Parietal lobe (tissue), 2 donors: ENCODE data around the gene SLC39A11. TPM values are rescaled to one million over a fixed set of nuclear protein-coding genes. Genes with fewer than 3 reads are reported as not detected.

Experiments used
- small RNA-seq: library from RNA; depleted of rRNA; stranded (forward); fragments of <200 nt; gene quantifications from one replicate; pipeline ENCODE3, GENCODE V24; 2014; ENCODE audit warnings: low replicate concordance
- total RNA-seq: library from RNA; depleted of rRNA; stranded (reverse); fragments of >200 nt; gene quantifications from one replicate; pipeline ENCODE4 v1.2.3, GENCODE V29; 2014

The SLC39A11 gene, protein sequence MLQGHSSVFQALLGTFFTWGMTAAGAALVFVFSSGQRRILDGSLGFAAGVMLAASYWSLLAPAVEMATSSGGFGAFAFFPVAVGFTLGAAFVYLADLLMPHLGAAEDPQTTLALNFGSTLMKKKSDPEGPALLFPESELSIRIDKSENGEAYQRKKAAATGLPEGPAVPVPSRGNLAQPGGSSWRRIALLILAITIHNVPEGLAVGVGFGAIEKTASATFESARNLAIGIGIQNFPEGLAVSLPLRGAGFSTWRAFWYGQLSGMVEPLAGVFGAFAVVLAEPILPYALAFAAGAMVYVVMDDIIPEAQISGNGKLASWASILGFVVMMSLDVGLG
- 11.0 TPM for total RNA-seq

GRCh38 chr17:73092523-73093135 is at the start of gene SLC39A11:
SLC39A11 (minus strand) TSS chr17:73092688; CDS start chr17:73088764, 3,924 bp downstream.

Small RNAs within 50 kb of the gene (small RNA-seq; reads per million reads assigned to genes)
- not detected for gene RF00422

Other genes with a start within 250 kb of the SLC39A11 start
- gene SSTR2, start 72.3 kb upstream of the SLC39A11 start, total RNA-seq = 43.8 TPM
- gene COG1, start 100.4 kb upstream of the SLC39A11 start, total RNA-seq = 38.8 TPM
- not detected for gene CPSF4L, start 169.2 kb upstream of the SLC39A11 start, total RNA-seq
- 70.7 TPM for gene CDC42EP4, start 219.3 kb upstream of the SLC39A11 start, total RNA-seq